ENCODE measurements around the gene ALOX5.
"Not testable (repeated sequence)": the region's sequence is repeated elsewhere in the genome, so short reads cannot be mapped to it uniquely, and the experiment has no call there.

The ALOX5 gene

DNA sequence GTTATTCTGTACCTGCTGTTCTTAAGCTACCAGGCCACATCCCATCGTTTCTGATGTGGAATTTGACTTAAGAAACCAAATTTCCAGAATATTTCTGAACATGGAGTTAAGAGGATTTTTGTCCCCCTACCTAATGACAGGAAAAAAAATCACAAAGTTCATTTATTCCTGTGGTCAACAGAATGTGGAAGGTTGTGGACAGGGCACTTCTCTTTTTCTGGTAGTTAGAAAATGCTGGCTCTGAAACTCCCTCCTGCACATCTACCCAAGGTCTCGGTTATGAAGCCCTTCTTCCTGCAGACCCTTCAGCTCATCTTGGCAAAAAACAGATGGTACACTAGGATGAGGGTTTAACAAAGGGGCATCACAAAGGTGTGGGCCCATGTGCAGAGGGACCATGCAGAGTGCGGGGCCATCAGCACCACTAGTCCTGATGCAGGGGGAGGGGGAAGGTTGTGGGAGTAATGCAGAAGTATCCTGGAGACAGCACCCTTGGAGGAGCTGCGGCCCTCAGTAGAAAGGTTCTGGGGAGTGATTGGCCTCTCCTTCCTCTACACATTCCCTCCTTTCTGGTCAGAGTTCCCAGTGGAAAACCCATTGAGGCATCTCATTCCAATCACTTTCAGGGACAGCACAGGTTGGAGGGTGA is 9.8 kb downstream of the ALOX5 start:
- DNase-seq (ENCODE audit: low read depth), result no peak
- no peak for TF ChIP-seq CTCF (IDR thresholded peaks at IDR 0.05; ENCODE audit: insufficient read depth, low read depth, low read length, missing control alignments)
- H3K4me3 ChIP-seq (ENCODE audit: low read depth, low read length), result no peak overlapping the region

- TF ChIP-seq CTCF (IDR thresholded peaks at IDR 0.05; ENCODE audit: insufficient read depth, low read depth, low read length, missing control alignments), result no peak
- H3K4me3 ChIP-seq (ENCODE audit: low read depth, low read length), result no peak overlapping the region
- DNase-seq (ENCODE audit: low read depth), result no peak
Observed at GRCh38 chr10:45386657-45387056, 12.6 kb downstream of the ALOX5 start.

- DNase-seq (ENCODE audit: low read depth), result no peak
- H3K4me3 ChIP-seq (ENCODE audit: low read depth, low read length), result no peak overlapping the region
- TF ChIP-seq CTCF (IDR thresholded peaks at IDR 0.05; ENCODE audit: insufficient read depth, low read depth, low read length, missing control alignments), result no peak
Observed at GRCh38 chr10:45387096-45387893, 13.3 kb downstream of the ALOX5 start.

DNA sequence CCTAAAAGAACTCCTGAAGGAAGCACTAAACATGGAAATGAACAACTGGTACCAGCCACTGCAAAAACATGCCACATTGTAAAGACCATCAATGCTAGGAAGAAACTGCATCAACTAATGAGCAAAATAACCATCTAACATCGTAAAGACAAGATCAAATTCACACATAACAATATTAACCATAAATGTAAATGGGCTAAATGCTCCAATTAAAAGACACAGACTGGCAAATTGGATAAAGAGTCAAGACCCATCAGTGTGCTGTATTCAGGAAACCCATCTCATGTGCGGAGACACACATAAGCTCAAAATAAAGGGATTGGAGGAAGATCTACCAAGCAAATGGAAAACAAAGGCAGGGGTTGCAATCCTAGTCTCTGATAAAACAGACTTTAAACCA is 15.7 kb downstream of the ALOX5 start:
- not testable (repeated sequence) for DNase-seq (ENCODE audit: low read depth); H3K4me3 ChIP-seq (ENCODE audit: low read depth, low read length)

DNA sequence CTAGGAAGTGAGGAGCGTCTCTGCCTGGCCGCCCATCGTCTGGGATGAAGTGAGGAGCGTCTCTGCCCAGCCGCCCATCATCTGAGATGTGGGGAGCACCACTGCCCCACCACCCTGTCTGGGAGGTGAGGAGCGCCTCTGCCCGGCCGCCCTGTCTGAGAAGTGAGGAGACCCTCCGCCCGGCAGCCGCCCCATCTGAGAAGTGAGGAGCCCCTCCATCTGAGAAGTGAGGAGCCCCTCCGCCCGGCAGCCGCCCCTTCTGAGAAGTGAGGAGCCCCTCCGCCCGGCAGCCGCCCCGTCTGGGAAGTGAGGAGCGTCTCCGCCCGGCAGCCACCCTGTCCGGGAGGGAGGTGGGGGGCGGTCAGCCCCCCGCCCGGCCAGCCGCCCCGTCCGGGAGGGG is 17.6 kb downstream of the ALOX5 start:
- not testable (repeated sequence) for H3K4me3 ChIP-seq (ENCODE audit: low read depth, low read length); DNase-seq (ENCODE audit: low read depth)

GRCh38 chr10:45395554-45395953 is 21.5 kb downstream of the ALOX5 start:
- DNase-seq (ENCODE audit: low read depth), result no peak
- TF ChIP-seq CTCF (IDR thresholded peaks at IDR 0.05; ENCODE audit: insufficient read depth, low read depth, low read length, missing control alignments), result no peak
- no peak overlapping the region for H3K4me3 ChIP-seq (ENCODE audit: low read depth, low read length)

- no peak for TF ChIP-seq CTCF (IDR thresholded peaks at IDR 0.05; ENCODE audit: insufficient read depth, low read depth, low read length, missing control alignments)
- no peak for DNase-seq (ENCODE audit: low read depth)
- H3K4me3 ChIP-seq (ENCODE audit: low read depth, low read length), result no peak overlapping the region
Observed at GRCh38 chr10:45398595-45398994, 24.6 kb downstream of the ALOX5 start.

- no peak overlapping the region for H3K4me3 ChIP-seq (ENCODE audit: low read depth, low read length)
- TF ChIP-seq CTCF (IDR thresholded peaks at IDR 0.05; ENCODE audit: insufficient read depth, low read depth, low read length, missing control alignments), result no peak
- DNase-seq (ENCODE audit: low read depth), result no peak
Observed at GRCh38 chr10:45399113-45399512, 25.1 kb downstream of the ALOX5 start.
